ENCODE data around the gene CIRBP. TPM values are rescaled to one million over a fixed set of nuclear protein-coding genes. Genes with fewer than 3 reads are reported as not detected.

CIRBP gene
- total RNA-seq, 1 experiment from 2014 or later = 287 TPM

GRCh38 chr19:1227304-1228054 is 41.7 kb upstream of the CIRBP start:
- no peaks in the 10 kb centered on the region for H3K4me1 ChIP-seq (ENCODE audit: insufficient read depth, low read length, poor library complexity, severe bottlenecking)
- H3K9me3 ChIP-seq (ENCODE audit: low read depth, low read length, poor library complexity, severe bottlenecking) = no peaks in the 10 kb centered on the region
- H3K4me3 ChIP-seq (ENCODE audit: low read depth, low read length, poor library complexity, severe bottlenecking) = no peak overlapping the region
- ChIA-PET CTCF (interaction anchor here (0.7 kb wide), 1 partner anchor 57 kb away, joined by 6 read pairs; no protein-coding TSS in a partner anchor), POLR2A (ENCODE audit: low non-redundant PET) (no interaction called here)
- no TSS peak for BruUV-seq (replicated peaks)
- intact Hi-C loops (cut with micrococcal nuclease; ENCODE audit: unreplicated experiment) = no loop called here
- H3K27ac ChIP-seq (ENCODE audit: low read depth, low read length, poor library complexity, severe bottlenecking) = no peak overlapping the region
- DNase-seq (ENCODE audit: low spot score) = no peak
- H3K27me3 ChIP-seq (replicated peaks; ENCODE audit: insufficient read depth, low read depth, low read length, poor library complexity) = no peaks in the 10 kb centered on the region
- peaks cover 20% of the 10 kb centered on the region for H3K36me3 ChIP-seq (ENCODE audit: insufficient read depth, low read length, poor library complexity, severe bottlenecking)
- TF ChIP-seq, protein P1, sequence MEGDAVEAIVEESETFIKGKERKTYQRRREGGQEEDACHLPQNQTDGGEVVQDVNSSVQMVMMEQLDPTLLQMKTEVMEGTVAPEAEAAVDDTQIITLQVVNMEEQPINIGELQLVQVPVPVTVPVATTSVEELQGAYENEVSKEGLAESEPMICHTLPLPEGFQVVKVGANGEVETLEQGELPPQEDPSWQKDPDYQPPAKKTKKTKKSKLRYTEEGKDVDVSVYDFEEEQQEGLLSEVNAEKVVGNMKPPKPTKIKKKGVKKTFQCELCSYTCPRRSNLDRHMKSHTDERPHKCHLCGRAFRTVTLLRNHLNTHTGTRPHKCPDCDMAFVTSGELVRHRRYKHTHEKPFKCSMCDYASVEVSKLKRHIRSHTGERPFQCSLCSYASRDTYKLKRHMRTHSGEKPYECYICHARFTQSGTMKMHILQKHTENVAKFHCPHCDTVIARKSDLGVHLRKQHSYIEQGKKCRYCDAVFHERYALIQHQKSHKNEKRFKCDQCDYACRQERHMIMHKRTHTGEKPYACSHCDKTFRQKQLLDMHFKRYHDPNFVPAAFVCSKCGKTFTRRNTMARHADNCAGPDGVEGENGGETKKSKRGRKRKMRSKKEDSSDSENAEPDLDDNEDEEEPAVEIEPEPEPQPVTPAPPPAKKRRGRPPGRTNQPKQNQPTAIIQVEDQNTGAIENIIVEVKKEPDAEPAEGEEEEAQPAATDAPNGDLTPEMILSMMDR (conservative IDR thresholded peaks at IDR 0.05; ENCODE audit: low read depth, low read length) = no peak
- no peak for TF ChIP-seq EZH2 (IDR thresholded peaks at IDR 0.05; ENCODE audit: borderline replicate concordance, low read depth, low read length, poor library complexity, severe bottlenecking)

GRCh38 chr19:1228161-1228957 is 40.8 kb upstream of the CIRBP start:
- no peak for TF ChIP-seq EZH2 (IDR thresholded peaks at IDR 0.05; ENCODE audit: borderline replicate concordance, low read depth, low read length, poor library complexity, severe bottlenecking)
- TF ChIP-seq, protein P1 (conservative IDR thresholded peaks at IDR 0.05; ENCODE audit: low read depth, low read length) = no peak
- Histone ChIP-seq H3K27ac (ENCODE audit: low read depth, low read length, poor library complexity, severe bottlenecking) (no peak overlapping the region), H3K27me3 (replicated peaks; ENCODE audit: insufficient read depth, low read depth, low read length, poor library complexity) (no peaks in the 10 kb centered on the region), H3K9me3 (ENCODE audit: low read depth, low read length, poor library complexity, severe bottlenecking) (no peaks in the 10 kb centered on the region), H3K36me3 (ENCODE audit: insufficient read depth, low read length, poor library complexity, severe bottlenecking) (peaks cover 11% of the 10 kb centered on the region), H3K4me3 (ENCODE audit: low read depth, low read length, poor library complexity, severe bottlenecking) (no peak overlapping the region), H3K4me1 (ENCODE audit: insufficient read depth, low read length, poor library complexity, severe bottlenecking) (no peaks in the 10 kb centered on the region)
- DNase-seq (ENCODE audit: low spot score) = no peak
- ChIA-PET POLR2A (ENCODE audit: low non-redundant PET) (no interaction called here), CTCF (interaction anchor here (0.7 kb wide), 1 partner anchor 58 kb away, joined by 6 read pairs; no protein-coding TSS in a partner anchor)
- intact Hi-C loops (cut with micrococcal nuclease; ENCODE audit: unreplicated experiment) = no loop called here
- no TSS peak for BruUV-seq (replicated peaks)

DNA sequence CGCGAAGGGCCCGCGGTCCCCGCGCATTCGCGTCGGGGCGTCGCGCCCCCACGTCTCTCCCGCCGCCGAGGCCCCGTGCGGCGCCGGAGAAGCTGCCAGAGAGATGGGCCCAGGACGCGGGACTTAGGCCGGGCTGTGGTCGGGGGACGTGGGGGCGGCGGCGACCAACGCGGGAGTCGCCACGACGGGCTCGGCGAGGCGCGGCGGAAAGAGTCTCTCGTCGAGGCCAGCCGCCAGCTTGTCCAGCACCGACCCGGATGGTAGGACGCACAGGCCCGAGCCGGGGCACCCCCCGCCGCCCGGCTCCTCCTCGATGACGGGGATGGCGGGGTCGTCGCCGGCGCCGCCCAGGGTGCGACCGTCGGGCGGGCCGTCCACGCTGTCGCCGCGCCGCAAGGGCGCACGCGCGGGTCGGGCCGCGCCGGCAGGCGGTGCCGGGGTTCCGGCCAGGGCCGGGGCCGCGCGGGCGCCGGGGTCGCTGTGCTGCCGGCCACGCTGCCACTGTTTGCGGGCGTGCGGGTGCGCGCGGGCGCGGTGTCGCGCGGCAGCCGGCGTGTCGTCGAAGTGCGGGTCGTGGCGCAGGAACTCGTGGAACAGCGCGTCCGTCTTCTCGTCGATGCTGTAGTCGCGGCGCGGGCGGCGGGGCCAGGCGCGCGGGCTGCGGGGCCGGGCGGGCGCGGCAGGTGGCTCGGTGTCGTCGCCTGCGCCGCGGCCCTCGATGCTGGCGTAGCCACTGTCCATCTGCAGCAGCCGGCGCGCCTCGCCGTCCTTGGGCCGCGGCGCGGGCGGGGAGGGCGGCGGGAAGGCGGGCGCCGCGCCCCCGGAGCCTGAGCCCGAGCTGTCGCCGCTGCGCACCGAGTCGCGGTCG is 39.8 kb upstream of the CIRBP start:
- intact Hi-C loops (cut with micrococcal nuclease; ENCODE audit: unreplicated experiment) = no loop called here
- Histone ChIP-seq H3K27ac (ENCODE audit: low read depth, low read length, poor library complexity, severe bottlenecking) (no peak overlapping the region), H3K27me3 (replicated peaks; ENCODE audit: insufficient read depth, low read depth, low read length, poor library complexity) (no peaks in the 10 kb centered on the region), H3K4me1 (ENCODE audit: insufficient read depth, low read length, poor library complexity, severe bottlenecking) (no peaks in the 10 kb centered on the region), H3K4me3 (ENCODE audit: low read depth, low read length, poor library complexity, severe bottlenecking) (no peak overlapping the region), H3K36me3 (ENCODE audit: insufficient read depth, low read length, poor library complexity, severe bottlenecking) (peaks cover 15% of the 10 kb centered on the region), H3K9me3 (ENCODE audit: low read depth, low read length, poor library complexity, severe bottlenecking) (no peaks in the 10 kb centered on the region)
- BruUV-seq (replicated peaks) = no TSS peak
- CTCF ChIA-PET = no interaction called here
- no peak for DNase-seq (ENCODE audit: low spot score)
- POLR2A ChIA-PET (ENCODE audit: low non-redundant PET) = no interaction called here
- TF ChIP-seq, protein P1 (conservative IDR thresholded peaks at IDR 0.05; ENCODE audit: low read depth, low read length) = no peak
- TF ChIP-seq EZH2 (IDR thresholded peaks at IDR 0.05; ENCODE audit: borderline replicate concordance, low read depth, low read length, poor library complexity, severe bottlenecking) = no peak

Data from A673 (cell line).